NCI-H1694 (cell line): Measurements from ENCODE around the gene MYCN.
"Not testable (repeated sequence)": the region's sequence is repeated elsewhere in the genome, so short reads cannot be mapped to it uniquely, and the experiment has no call there.

ENCODE experiments used
- DNase-seq: peaks from one replicate; lab custom pipeline; 2025; lab: John Stamatoyannopoulos, UW

Gene MYCN

DNA sequence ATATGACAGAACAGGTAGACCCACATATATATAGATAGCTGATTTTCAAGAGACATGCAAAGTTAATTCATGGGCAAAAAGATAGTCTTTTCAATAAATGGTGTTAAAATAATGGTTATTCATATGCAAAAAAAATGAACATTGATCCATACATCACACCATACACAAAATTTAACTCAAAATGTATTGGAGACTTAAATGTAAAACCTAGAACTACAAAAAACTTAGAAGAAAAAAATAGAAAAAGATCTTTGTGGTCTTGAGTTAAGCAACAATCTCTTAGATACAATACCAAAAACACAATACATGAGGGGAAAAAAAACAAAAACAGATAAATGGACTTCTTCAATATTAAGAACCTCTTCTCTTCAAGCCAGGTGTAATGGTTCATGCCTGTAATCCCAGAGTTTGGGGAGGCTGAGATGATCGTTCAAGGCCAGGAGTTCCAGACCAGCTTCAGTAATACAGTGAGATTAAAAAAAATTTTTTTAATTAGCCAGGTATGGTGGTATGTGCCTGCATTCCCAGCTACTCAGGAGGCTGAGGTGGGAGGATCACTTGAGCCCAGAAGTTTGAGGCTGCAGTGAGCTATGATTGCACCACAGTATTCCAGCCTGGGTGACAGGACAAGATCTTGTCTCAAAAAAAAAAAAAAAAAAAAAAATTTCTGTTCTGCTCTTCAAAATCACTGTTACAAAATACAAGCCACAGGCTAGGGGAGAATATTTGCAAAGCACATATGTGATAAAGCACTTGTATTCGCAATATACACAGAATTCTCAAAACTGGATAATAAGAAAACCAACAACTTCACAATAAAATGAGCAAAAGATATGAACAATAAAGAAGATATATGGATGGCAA is 32.7 kb upstream of the MYCN start:
- no peak for DNase-seq

GRCh38 chr2:15908371-15908770 is 32.0 kb upstream of the MYCN start:
- DNase-seq = no peak

- no peak for DNase-seq
Observed at GRCh38 chr2:15909157-15909556, 31.2 kb upstream of the MYCN start.

GRCh38 chr2:15909736-15910135 is 30.6 kb upstream of the MYCN start:
- no peak for DNase-seq

- DNase-seq = not testable (repeated sequence)
Observed at GRCh38 chr2:15911270-15911669, 29.1 kb upstream of the MYCN start.

GRCh38 chr2:15911686-15912085 is 28.7 kb upstream of the MYCN start:
- no peak for DNase-seq

GRCh38 chr2:15912203-15912602 is 28.1 kb upstream of the MYCN start:
- peak; percentile 56 for DNase-seq

GRCh38 chr2:15913146-15913545 is 27.2 kb upstream of the MYCN start:
- no peak for DNase-seq

DNA sequence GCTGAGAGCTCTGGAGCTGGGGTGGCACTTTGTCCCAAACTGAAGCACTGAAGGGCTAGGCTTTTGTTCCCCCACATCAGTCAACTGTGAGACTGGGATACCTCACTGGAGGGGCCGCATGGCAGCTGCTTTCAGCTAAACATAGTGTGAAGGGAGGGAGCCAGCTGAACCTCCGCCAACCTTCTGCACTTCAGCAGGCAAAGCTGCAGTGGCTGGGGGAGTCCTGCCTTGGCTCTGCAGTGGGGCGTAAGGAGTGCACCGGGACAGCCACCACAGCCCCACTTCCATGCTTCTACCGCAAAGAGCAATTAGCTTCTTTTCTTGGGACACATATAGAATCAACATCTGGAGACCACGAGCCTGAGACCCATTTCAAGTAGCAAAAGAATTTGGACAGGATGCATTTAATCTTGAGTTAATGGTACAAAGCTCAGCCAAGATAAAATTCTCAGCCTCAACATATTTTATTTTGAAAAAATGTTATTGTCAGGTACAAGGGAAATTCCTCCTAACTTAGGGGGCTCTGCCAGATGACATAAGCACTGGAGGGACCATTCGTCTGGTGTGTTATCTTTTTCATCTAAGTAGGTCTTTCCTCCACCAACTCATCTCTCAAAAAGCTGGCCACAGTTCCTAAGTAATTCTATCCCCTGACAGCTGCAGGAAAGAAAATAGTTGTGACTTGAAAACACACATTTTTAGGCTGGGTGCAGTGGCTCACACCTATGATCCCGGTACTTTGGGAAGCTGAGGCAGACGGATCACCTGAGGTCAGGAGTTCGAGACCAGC is 25.6 kb upstream of the MYCN start:
- DNase-seq = peak; percentile 97

- DNase-seq = not testable (repeated sequence)
Observed at GRCh38 chr2:15915546-15915945, 24.8 kb upstream of the MYCN start.

DNA sequence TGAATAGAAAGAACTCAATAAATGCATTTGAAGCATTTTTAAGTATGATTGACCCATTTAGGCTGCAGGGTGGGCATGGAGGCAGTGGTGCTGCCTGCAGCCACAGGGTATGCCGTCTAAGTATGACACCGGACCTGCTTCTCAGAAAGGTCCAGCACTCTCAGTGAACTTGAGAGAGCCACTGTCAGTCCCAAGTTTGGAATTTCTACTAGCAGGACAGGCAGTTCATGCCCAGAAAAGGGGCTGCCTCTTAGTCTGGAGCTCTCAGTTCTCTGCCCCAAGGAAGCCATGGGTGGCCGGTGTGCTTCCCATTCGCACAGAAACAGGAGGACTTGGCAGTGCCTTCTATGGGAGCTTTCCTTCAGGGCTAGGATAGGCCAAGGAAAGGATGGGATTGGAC is 24.0 kb upstream of the MYCN start:
- no peak for DNase-seq

GRCh38 chr2:15918761-15919356 is 21.5 kb upstream of the MYCN start:
- no peak for DNase-seq

DNA sequence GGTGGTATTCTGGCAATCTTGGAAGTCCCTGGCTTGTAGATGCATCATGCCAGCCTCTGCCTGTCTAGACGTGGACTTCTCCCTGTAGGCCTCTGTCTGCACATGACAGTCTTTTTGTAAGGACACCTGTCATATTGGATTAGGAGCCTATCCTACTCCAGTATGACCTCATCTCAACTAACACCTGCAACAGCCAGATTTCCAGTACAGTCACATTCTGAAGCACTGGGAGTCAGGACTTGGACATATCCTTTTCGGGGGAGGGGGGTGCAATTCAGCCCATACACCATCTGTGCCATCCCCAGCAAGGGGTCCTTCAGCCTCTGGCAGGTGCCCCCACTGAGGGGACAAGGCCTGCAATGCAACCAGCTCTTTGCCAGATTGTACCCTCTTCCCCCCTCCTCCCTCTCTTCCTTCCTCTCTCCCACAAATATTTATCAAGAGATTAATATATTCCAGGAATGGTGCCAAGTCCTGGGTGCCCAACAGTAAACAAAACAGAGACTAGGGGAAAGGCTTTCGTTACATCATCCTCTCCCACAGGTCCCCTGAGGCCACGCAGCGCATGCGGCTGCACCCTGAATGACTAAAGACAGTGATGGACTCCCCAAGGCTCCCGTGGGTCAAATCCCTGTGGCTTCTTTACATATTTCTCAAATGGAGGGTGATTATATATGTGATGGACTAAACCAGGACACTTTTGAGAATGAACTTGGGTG is 20.5 kb upstream of the MYCN start:
- DNase-seq = peak; percentile 90

GRCh38 chr2:15920696-15921095 is 19.7 kb upstream of the MYCN start:
- no peak for DNase-seq

- DNase-seq = no peak
Observed at GRCh38 chr2:15923597-15923996, 16.8 kb upstream of the MYCN start.

GRCh38 chr2:15925819-15926218 is 14.5 kb upstream of the MYCN start:
- no peak for DNase-seq

DNA sequence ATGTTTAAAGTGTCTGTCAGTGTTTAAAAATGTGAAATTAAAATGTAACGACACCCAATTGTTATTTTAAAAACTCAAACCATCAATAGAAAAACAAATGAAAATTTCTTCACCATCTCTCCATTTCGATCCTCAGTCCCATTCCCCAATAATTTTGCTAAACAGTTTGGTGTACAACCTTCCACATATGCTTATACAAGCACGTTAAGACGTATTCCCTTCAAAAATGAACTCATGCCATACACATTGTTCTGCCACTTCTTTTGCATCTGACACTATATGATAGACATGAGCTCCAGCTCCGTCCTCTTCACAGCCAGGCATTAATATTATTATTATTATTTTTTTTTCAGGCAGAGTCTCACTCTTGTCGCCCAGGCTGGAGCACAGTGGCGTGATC is 14.1 kb upstream of the MYCN start:
- DNase-seq = no peak

GRCh38 chr2:15927551-15928218 is 12.7 kb upstream of the MYCN start:
- DNase-seq = no peak

- DNase-seq = not testable (repeated sequence)
Observed at GRCh38 chr2:15929008-15929407, 11.3 kb upstream of the MYCN start.

DNA sequence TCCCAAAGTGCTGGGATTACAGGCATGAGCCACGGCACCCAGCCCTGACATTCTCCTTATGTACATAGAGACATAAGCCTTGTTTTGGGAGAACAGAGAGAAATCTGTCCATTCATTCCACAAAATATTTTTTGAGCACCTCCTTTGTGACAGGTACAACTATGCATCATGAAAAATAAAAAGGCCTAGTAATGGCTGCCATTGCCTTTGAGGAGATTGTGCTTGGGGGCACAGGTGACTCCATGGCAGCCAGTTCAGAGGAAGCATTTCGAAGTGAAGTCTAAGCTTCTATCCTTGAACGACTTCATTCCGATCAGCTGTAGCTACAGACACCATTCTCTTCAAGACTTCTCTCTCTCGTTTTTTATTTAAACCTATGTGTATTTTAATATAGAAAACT is 10.5 kb upstream of the MYCN start:
- no peak for DNase-seq

DNA sequence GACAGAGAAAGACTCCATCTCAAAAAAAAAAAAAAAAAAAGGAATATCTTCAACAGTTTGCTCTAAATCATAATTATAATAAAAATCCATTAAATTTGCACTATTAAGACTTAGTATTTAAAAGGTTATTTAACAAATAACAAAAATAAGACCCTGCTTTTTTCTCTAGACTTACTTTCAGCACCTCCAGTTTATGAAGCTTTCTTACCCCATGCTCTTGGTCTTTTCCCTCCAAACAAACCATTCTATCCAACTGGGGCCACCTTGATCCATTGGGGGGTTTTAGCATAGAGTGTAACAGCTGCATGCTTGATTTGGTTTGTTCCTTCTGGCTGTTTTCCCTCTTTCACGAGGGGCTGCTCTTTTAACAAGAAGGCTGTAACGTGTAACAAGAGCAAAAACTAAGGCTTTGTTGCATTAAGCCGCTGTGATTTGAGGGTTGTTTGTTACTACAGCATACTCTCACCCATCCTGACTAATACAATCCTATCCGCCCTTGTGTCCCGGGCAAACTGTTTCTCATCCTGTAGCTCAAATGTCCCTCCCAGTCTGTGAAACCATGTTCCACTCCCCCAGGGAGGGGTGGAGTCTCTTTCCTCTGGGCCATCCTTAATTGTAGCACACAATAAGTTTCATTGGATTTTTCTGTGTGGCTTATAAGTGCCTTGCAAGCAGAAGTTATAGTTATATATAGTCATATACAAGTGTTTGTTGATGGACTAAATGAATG is 9.6 kb upstream of the MYCN start:
- DNase-seq = no peak
